OCI-LY7 (cell line): ENCODE measurements around the gene SORD.
"Not testable (repeated sequence)": the region's sequence is repeated elsewhere in the genome, so short reads cannot be mapped to it uniquely, and the experiment has no call there.

Source experiments
- EZH2phosphoT487 ChIP-seq: fragments of 200-600 bp; sonication (generic); IDR thresholded peaks from 2 replicates; pipeline ENCODE4 v1.6.1; 2018; ENCODE audit warnings: low read depth, borderline replicate concordance, mild to moderate bottlenecking, mixed run types, antibody characterized with exemption, low read length, moderate library complexity, mixed read lengths
- TF ChIP-seq, protein P1 (sequence below): fragments of 200-600 bp; sonication (generic); conservative IDR thresholded peaks from 2 replicates; pipeline ENCODE4 v1.5.1; 2014; ENCODE audit warnings: mild to moderate bottlenecking, antibody characterized with exemption, low read length, moderate library complexity, mixed read lengths

DNA sequence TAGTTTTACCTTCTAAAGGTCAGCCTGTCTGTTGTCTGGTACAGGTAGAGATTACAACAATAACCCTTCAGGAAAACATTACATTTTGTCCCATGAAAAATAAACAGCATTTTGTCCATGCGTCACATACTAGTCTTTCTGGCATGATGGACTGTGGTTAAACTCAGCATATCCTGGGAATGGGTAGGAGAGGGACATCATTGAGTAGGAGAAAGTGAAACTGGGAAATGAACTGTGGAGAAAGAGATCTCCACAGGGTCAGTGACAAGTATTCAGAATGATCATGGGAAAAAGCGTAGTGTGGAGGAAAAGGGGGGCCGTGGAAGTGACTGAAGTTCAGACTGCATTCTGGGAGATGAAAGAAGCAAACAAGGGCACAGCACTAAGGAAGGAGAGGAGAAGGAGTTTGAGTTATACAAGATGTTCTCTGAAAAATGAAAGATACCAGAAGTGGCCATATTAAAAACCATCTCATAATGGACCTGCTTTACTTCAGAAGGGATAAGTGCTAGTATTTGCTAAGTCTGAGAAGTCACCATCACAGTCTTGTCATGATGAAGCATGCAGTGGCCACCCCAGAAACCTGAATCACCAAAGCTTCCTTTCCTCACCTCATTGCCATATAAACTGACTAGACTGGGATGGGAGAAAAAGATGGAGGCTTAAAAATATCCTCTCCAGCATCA is 34.7 kb upstream of the SORD start:
- TF ChIP-seq, protein P1, sequence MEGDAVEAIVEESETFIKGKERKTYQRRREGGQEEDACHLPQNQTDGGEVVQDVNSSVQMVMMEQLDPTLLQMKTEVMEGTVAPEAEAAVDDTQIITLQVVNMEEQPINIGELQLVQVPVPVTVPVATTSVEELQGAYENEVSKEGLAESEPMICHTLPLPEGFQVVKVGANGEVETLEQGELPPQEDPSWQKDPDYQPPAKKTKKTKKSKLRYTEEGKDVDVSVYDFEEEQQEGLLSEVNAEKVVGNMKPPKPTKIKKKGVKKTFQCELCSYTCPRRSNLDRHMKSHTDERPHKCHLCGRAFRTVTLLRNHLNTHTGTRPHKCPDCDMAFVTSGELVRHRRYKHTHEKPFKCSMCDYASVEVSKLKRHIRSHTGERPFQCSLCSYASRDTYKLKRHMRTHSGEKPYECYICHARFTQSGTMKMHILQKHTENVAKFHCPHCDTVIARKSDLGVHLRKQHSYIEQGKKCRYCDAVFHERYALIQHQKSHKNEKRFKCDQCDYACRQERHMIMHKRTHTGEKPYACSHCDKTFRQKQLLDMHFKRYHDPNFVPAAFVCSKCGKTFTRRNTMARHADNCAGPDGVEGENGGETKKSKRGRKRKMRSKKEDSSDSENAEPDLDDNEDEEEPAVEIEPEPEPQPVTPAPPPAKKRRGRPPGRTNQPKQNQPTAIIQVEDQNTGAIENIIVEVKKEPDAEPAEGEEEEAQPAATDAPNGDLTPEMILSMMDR, result not testable (repeated sequence)
- not testable (repeated sequence) for TF ChIP-seq EZH2phosphoT487
